Measurements from ENCODE around the gene ZNF48. TPM values are rescaled to one million over a fixed set of nuclear protein-coding genes. Genes with fewer than 3 reads are reported as not detected.
A peak's percentile ranks its signal among the peaks of the same experiment; 100 is the strongest.

Gene ZNF48
- total RNA-seq, 4 donors from 2014 or later, result 6.3 to 12.1 (median 8.1) TPM

DNA sequence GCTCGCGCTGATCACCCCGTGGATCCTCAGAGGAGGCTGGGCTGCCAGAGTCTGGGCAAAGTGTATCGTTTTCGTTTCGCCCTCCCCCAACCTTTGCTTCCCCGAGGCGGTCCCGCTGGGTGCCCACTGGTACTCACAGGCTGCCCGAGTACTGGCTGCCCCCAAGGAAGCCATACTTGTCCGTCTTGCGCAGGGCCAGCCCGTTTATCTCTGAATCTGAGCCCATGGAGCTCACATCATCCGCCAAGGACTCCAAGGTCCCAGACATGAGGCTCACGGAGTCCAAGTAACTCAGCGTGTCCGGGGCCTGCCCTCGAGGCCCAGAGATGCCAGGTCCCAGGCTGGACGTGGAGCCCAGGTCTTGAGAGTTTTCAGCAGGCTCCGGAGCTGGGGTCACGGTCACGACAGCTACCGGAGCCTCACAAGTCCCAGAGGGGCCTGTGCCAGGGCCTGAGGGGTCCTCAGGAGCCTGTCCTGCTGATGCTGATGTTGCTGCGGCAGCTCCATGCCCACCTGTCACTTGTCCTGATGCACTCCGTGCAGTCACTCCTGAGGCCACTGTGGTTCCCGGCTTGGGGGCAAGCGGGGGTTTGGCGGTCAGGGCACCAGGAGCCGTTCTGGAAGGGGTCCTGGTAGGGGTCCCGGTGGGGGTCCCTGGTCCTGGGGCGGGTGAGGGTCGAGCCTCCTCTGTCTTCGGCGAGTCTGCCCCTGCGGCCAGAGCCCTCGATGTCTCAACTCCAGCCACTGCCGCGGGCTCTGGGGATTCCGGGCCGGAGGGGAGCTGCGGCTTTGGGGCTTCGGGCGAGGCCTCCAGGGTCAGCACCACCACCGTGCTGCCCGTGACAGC, 25.9 kb upstream of the ZNF48 start:
- Histone ChIP-seq H3K4me1 (peaks cover 43% of the 10 kb centered on the region), H3K36me3 (peaks cover 18% of the 10 kb centered on the region), H3K4me3 (peak overlapping the region; percentile 92), H3K27ac (peak overlapping the region; percentile 88), H3K27me3 (no peaks in the 10 kb centered on the region), H3K9me3 (no peaks in the 10 kb centered on the region)
- no peak for DNase-seq (ENCODE audit: low spot score in 2 of 2)
- TF ChIP-seq, protein P1, sequence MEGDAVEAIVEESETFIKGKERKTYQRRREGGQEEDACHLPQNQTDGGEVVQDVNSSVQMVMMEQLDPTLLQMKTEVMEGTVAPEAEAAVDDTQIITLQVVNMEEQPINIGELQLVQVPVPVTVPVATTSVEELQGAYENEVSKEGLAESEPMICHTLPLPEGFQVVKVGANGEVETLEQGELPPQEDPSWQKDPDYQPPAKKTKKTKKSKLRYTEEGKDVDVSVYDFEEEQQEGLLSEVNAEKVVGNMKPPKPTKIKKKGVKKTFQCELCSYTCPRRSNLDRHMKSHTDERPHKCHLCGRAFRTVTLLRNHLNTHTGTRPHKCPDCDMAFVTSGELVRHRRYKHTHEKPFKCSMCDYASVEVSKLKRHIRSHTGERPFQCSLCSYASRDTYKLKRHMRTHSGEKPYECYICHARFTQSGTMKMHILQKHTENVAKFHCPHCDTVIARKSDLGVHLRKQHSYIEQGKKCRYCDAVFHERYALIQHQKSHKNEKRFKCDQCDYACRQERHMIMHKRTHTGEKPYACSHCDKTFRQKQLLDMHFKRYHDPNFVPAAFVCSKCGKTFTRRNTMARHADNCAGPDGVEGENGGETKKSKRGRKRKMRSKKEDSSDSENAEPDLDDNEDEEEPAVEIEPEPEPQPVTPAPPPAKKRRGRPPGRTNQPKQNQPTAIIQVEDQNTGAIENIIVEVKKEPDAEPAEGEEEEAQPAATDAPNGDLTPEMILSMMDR (IDR thresholded peaks at IDR 0.05), result no peak
- 0% methylated on average over 3 of the region's 45 CpGs for WGBS

DNA sequence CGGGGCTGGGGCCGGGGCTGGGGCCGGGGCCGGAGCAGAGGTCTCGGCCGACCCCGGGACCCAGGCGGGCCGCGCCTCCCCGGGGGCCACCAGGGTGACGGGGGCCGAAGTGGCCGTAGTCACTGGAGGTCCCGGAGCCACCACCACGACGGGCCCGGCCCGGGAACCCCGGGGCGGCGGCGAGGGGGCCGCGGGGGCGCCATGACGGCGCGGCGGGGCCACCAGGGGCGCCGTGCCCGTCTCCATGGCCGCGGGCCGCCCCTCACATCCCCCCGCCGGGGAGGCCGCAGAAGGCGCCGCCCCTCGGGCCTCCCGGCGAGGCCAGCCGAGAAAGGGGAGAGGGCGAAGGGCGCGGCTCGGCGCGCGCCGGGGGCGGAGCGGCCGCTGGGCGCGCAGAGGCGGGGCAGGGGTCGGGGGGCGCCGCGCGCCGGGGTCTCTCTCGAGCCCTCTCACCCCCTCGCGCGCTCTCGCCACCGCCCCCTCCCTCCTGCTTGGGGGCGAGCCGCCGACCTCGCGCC, 25.2 kb upstream of the ZNF48 start:
- WGBS, result 0% methylated on average over 18 of the region's 76 CpGs
- H3K27ac ChIP-seq, result peak overlapping the region; percentile 88
- no peak for TF ChIP-seq POLR2AphosphoS5 (IDR thresholded peaks at IDR 0.05)
- TF ChIP-seq POLR2A (IDR thresholded peaks at IDR 0.05), result no peak
- TF ChIP-seq, protein P1 (IDR thresholded peaks at IDR 0.05), result no peak
- TF ChIP-seq EP300 (IDR thresholded peaks at IDR 0.05), result no peak

DNA sequence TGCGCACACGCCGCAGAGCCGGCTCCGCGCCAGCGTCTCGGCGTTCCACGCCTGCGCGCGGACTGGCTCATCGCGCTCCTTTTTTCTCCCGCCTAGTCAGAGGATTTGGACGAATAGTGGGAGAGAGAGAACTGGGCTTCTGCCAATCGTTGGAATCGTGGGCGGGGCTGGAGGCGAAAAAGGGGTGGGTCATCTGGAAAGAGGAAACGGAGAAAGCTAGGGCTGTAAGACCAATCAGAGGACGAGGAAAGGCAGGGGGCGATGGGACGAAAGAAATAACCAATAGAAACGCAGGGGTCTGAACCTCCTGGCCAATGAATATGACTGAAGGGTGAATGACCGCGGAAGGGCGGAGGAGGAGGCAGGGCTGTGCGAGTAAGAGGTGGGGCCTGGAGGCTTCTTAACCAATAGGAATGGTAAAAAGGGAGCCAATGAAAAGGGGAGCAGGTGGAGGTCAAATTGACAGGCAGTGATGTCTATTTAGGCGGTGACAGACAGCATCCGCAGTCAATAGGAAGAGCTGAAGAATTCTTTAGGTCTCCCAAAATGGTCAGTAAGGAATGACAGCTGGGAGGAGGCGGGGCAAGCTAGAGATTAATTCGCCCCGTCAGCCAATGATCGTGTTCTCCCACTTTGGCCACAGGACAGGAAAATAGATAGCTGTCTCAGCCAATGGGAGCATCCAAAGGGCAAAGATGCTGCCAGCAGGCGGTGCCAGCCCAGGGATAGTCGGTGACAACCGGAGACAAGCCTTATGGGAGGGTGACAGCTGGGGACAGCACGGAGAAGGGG, 24.6 kb upstream of the ZNF48 start, which contains the start of gene TBC1D10B:
TSS of gene TBC1D10B (minus strand) at position 39 of the 792 bp plus-strand sequence. CDS start 311 bp downstream, outside the sequence.
- peaks cover 5% of the 10 kb centered on the region for H3K36me3 ChIP-seq
- peak; percentile 99 for DNase-seq (ENCODE audit: low spot score in 2 of 2)
- TF ChIP-seq POLR2A (IDR thresholded peaks at IDR 0.05) (no peak), EP300 (IDR thresholded peaks at IDR 0.05) (no peak), POLR2AphosphoS5 (IDR thresholded peaks at IDR 0.05) (peak; percentile 22 to 69 (median 51))
- TF ChIP-seq, protein P1 (IDR thresholded peaks at IDR 0.05), result peak in 1 of 2 donors; percentile 17
- H3K4me1 ChIP-seq, result peaks cover 39% of the 10 kb centered on the region
- no peaks in the 10 kb centered on the region for H3K9me3 ChIP-seq
- peak within 1 kb of the TSS; percentile 88 for H3K27ac ChIP-seq
- peak within 1 kb of the TSS; percentile 92 for H3K4me3 ChIP-seq
- under 1% methylated on average over 37 of the region's 40 CpGs for WGBS
- no peaks in the 10 kb centered on the region for H3K27me3 ChIP-seq

More for the DNA sequence above, 25.2 kb upstream of the ZNF48 start:
- peaks cover 12% of the 10 kb centered on the region for H3K36me3 ChIP-seq
- DNase-seq (ENCODE audit: low spot score in 2 of 2), result no peak
- H3K4me1 ChIP-seq, result peaks cover 43% of the 10 kb centered on the region
- H3K4me3 ChIP-seq, result peak overlapping the region; percentile 92
- no peaks in the 10 kb centered on the region for H3K9me3 ChIP-seq
- no peaks in the 10 kb centered on the region for H3K27me3 ChIP-seq

DNA sequence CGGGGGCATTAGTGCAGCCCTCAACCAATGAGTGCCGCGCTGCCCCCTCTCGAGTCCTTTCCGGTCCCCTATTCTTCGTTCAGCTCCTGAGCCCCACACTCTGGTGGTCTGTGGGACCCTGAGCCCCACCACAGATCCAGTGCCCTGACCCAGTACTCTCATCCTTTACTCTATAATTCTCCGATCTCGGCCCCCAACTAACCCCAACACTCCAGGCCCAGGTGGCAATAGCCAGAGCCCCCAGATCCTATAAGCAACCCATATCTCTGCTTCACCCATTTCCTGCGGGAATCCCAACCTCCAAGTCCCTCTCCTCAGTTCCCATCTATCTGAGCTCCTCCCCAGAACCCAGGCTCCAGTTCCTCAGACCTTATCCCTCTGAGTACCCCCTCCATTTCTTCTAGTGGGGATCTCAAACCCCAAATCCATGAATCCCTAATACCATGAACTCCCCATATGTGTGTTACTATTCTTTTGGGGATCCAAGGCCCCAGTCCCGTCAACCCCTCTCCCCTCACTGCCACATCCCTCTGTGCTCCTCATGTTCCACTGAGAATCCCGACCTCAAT, 23.9 kb upstream of the ZNF48 start:
- DNase-seq (ENCODE audit: low spot score in 2 of 2), result no peak
- Histone ChIP-seq H3K4me3 (peak overlapping the region; percentile 51), H3K36me3 (no peaks in the 10 kb centered on the region), H3K9me3 (no peaks in the 10 kb centered on the region), H3K27ac (peak overlapping the region; percentile 76), H3K27me3 (no peaks in the 10 kb centered on the region), H3K4me1 (peaks cover 39% of the 10 kb centered on the region)
- 37% methylated on average over 6 of the region's 11 CpGs for WGBS
- no peak for TF ChIP-seq POLR2A (IDR thresholded peaks at IDR 0.05)
- no peak for TF ChIP-seq EP300 (IDR thresholded peaks at IDR 0.05)
- no peak for TF ChIP-seq POLR2AphosphoS5 (IDR thresholded peaks at IDR 0.05)
- TF ChIP-seq, protein P1 (IDR thresholded peaks at IDR 0.05), result no peak
